NAMALWA (cell line): ENCODE data around the gene CHST12.

Experiments
- DNase-seq: peaks from one replicate; pipeline ENCODE4 v3.0.0-alpha.2; 2015; ENCODE audit warnings: low spot score

The CHST12 gene

DNA sequence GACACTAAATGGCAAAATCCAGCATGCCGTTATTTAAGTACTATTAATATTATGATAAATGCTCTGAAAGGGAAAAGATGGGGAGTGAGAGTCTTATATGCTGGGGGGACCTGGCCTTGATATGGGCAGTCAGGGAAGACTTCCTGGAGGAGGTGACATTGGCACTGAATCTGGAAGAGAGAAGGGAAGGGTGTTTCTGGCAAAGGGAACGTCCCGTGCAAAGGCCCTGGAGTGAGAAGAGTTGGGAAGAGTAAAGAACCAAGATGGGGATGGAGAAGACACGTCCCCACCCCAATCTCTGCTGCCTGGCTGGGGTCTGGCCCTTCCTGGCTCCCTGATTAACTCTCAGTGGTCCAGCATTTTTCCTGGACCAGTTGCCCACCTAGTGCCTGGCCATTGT, 77.8 kb downstream of the CHST12 start:
- no peak for DNase-seq

GRCh38 chr7:2482725-2483451, 79.5 kb downstream of the CHST12 start:
- peak; percentile 56 for DNase-seq

DNA sequence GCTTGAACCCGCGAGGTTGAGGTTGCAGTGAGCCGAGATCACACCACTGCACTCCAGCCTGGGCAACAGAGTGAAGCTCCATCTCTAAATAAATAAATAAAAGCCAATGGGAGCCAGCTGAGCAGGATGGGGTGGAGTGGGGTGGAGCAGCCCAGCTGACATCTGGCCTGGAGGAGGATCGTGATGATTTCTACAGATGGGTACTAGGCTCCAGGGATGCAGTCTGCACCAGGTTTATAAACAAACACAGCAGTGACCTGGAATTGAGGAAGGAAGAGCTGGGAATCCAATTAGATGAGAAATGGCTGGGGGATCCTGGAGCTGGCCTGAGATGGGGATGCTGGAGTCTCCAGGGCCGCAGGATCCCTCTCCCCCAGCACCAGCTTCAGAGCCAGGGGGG, 80.1 kb downstream of the CHST12 start:
- no peak for DNase-seq

DNA sequence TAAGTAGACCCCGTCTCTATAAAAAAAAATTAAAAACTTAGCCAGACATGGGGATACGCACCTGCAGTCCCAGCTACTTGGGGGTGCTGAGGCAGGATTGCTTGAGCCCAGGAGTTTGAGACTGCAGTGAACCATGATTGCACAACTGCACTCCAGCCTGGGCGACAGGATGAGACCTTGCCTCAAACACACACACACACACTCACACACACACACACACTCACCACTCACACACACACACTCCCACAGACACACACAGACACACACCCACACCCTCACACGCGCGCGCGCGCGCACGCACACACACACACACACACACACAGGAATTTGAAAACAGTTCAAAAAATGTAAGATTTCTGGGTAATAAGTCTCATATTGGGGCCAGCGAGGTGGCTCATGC, 81.5 kb downstream of the CHST12 start:
- DNase-seq = no peak

- no peak for DNase-seq
Measured at GRCh38 chr7:2487586-2488271, 84.3 kb downstream of the CHST12 start.

DNA sequence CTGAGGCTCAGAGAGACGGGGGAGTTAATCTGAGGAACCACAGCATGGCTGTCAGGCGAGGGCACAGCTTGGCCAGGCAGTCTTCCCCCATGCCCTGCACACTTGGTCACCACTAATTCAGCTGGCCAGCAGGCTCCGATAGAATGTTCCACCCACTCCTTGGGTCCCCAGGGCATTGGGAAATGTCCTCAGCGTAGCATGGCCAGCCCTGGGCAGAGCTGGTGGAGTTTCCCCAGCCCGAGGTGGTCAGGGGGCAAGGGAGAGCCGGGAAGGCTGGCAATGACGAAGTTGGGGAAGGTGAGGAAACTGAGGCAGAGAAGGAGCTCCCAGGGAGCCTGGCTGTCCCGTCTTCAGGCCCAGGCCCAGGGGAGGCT, 84.8 kb downstream of the CHST12 start:
- no peak for DNase-seq

GRCh38 chr7:2488681-2489080, 85.3 kb downstream of the CHST12 start:
- DNase-seq = no peak

DNA sequence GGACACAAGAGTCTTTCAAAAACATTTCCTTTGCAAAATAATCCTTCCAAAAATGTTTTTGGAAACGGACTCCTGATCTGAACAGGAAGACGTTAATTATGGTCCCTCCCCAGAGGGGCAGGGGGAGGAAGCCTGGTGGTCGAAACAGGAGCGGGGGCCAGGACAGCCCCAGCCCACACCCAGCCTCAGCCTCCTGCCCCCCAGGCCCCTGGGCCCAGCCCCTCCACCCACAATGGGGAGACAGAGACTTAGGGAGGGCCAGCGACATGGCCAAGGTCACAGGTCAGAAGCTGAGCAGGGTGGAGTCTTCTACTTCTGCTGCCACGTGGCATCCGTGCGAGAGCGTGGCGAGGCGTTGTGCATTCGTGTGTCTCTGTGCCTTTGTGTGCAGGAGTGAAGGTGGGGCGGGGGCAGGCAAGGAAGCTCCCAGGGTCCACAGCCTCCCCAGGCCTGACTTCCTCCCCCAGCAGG, 86.8 kb downstream of the CHST12 start:
- DNase-seq = no peak

- DNase-seq = no peak
Measured at GRCh38 chr7:2492038-2492437, 88.6 kb downstream of the CHST12 start.

- DNase-seq = no peak
Measured at GRCh38 chr7:2493205-2494164, 90.1 kb downstream of the CHST12 start.

GRCh38 chr7:2494191-2495130, 91.0 kb downstream of the CHST12 start:
- no peak for DNase-seq

DNA sequence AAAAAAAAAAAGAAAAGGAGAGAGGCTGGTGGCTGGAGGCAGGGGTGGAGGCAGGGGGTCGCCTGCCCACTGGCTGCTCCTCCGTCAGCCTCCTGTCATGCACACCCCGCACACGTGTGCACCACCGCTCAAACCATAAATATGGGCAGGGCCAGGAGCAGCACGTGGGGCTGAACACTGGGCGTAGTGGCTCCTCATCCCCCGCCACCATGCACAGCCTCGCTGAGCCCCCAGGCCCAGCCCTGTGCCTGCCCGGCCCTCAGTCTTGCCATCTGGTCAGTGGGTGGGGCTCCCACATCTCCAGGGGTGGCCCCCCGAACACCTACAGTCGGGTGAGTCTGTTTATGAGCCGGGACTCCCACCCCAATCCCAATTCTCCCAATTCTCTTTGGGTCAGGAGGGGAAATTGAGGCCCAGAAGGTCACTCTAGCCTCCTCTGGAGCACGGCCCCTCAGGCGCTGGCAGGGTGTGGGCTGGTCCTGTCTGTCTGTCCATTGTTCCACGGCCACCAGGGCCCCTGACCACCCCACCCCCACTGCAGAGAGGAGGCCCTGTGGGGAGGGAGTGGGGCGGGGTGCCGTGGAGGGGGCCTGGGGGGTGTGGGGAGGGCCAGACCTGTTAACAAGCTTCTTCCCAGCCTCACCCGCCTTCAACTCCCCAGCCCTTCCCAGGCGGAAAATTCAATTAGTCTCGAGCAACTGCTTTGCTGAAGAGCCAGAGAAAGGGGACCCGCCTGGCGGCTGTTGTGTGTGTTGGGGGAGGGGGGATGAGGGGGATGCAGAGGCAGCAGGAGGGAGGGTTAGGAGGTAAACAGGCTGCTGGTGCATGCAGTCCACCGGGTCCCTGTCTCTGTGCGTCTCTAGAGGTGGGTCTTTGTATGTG, 92.2 kb downstream of the CHST12 start:
- no peak for DNase-seq

- no peak for DNase-seq
Measured at GRCh38 chr7:2496375-2496774, 93.0 kb downstream of the CHST12 start.

GRCh38 chr7:2497065-2497464, 93.7 kb downstream of the CHST12 start:
- no peak for DNase-seq

GRCh38 chr7:2497500-2498336, 94.3 kb downstream of the CHST12 start:
- no peak for DNase-seq
